ENCODE data around the gene ZSWIM4.

DNA sequence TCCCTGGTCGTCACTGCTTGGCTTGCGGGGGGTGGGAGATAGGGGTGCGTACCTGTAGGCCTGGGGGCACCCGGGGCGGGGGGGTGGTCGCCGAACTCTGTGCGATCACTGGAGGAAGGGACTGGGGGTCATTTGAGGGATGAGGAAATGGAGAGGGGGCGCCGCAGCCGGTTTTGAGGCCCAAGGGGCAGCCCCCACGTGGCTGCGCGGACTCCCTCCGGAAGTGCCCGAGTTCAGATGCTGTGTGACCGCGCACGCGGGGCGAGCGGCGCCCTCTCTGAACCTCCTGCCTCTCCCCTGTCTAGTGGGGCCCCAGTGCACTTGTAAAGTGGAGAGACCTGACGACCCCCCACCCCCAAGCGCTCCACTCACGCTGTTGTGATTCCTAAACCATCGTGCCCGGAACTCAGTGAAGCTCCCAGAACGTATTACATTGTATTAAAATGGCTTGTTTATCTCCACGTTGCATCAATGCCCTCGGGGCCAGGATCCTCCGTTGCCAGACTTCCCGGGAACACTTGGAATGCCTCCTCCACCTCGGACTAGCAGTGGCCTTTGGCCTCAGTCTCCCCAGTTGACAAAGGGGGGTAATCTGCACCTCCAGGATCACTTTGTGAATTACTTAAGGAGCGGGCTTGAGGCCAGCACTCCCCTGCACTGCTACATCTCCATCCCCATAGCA, 78.7 kb downstream of the ZSWIM4 start:
- TF ChIP-seq, protein P1, sequence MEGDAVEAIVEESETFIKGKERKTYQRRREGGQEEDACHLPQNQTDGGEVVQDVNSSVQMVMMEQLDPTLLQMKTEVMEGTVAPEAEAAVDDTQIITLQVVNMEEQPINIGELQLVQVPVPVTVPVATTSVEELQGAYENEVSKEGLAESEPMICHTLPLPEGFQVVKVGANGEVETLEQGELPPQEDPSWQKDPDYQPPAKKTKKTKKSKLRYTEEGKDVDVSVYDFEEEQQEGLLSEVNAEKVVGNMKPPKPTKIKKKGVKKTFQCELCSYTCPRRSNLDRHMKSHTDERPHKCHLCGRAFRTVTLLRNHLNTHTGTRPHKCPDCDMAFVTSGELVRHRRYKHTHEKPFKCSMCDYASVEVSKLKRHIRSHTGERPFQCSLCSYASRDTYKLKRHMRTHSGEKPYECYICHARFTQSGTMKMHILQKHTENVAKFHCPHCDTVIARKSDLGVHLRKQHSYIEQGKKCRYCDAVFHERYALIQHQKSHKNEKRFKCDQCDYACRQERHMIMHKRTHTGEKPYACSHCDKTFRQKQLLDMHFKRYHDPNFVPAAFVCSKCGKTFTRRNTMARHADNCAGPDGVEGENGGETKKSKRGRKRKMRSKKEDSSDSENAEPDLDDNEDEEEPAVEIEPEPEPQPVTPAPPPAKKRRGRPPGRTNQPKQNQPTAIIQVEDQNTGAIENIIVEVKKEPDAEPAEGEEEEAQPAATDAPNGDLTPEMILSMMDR (IDR thresholded peaks at IDR 0.05) = no peak
- no peak for TF ChIP-seq POLR2AphosphoS5 (IDR thresholded peaks at IDR 0.05)

Data from prostate gland (tissue), 2 donors.